ENCODE measurements around the gene UBXN10. TPM values are rescaled to one million over a fixed set of nuclear protein-coding genes. Genes with fewer than 3 reads are reported as not detected.

The UBXN10 gene
- total and polyA plus RNA-seq, 2 of the 8 experiments (the other 6 are each of a cell fraction or from before 2014, with no cell fraction given) = 0.43 to 0.68 TPM

- TF ChIP-seq, protein P1, sequence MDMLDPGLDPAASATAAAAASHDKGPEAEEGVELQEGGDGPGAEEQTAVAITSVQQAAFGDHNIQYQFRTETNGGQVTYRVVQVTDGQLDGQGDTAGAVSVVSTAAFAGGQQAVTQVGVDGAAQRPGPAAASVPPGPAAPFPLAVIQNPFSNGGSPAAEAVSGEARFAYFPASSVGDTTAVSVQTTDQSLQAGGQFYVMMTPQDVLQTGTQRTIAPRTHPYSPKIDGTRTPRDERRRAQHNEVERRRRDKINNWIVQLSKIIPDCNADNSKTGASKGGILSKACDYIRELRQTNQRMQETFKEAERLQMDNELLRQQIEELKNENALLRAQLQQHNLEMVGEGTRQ (IDR thresholded peaks at IDR 0.05; ENCODE audit: low read length) = no peak
- no peak for TF ChIP-seq TAF1 (IDR thresholded peaks at IDR 0.05; ENCODE audit: low read depth, low read length)
- TF ChIP-seq GABPA (IDR thresholded peaks at IDR 0.05; ENCODE audit: borderline replicate concordance, insufficient read depth, low read length) = no peak
- TF ChIP-seq MAFK (IDR thresholded peaks at IDR 0.05; ENCODE audit: low read depth, low read length) = no peak
Observed at GRCh38 chr1:20174937-20175666, 10.8 kb upstream of the UBXN10 start (continued).
